Endothelial cell of umbilical vein (primary cell): ENCODE data around the gene MCL1. TPM values are rescaled to one million over a fixed set of nuclear protein-coding genes. Genes with fewer than 3 reads are reported as not detected.

ENCODE experiments used
- BruUV-seq: library from RNA; stranded (reverse); fragments of 400-500 nt; replicated peaks from 2 replicates; lab custom pipeline; 2021; lab: Mats Ljungman, UMichigan
- CTCF ChIA-PET: fragments of 300-600, 350-600 bp; sonication (Branson Sonifier 250); formaldehyde crosslinking; loops from one replicate; lab custom pipeline; 2021; ENCODE audit warnings: antibody characterized with exemption, inconsistent platforms; lab: Charles Lee
- POLR2A ChIA-PET: fragments of 300-600, 350-600 bp; sonication (Branson Sonifier 250); formaldehyde crosslinking; loops from one replicate; lab custom pipeline; 2021; ENCODE audit warnings: antibody characterized with exemption, inconsistent platforms; lab: Charles Lee
- DNase-seq: peaks from one replicate; pipeline ENCODE4 v3.0.0-alpha.2; 2011; ENCODE audit warnings: low read depth, low spot score
- FAIRE-seq: peaks from 2 replicates; lab custom pipeline; 2011; peaks lifted over from hg19 to GRCh38; lab: Jason Lieb, UNC
- H2AFZ ChIP-seq: 2 replicates; pipeline ENCODE4 v1.6.0; 2012; ENCODE audit warnings: low read depth, low read length, control low read depth, inconsistent platforms
- H3K27ac ChIP-seq: 2 replicates; pipeline ENCODE4 v1.5.1; 2011; ENCODE audit warnings: low read depth, mild to moderate bottlenecking, control low read depth, low read length, moderate library complexity; ENCODE audit not compliant: insufficient read depth
- H3K27me3 ChIP-seq, 2 experiments: 2 replicates each; pipeline versions ENCODE4 v1.6.0 to v1.6.1; 2011; ENCODE audit warnings: low read length in 2 of 2, mixed read lengths in 1 of 2; ENCODE audit not compliant: control insufficient read depth in 2 of 2, insufficient read depth in 2 of 2
- H3K36me3 ChIP-seq, 2 experiments: 2 replicates in 1 of 2; 3 replicates in 1 of 2; pipeline ENCODE4 v1.5.1; 2011; ENCODE audit warnings: low read length in 2 of 2, mild to moderate bottlenecking in 1 of 2, moderate library complexity in 1 of 2; ENCODE audit not compliant: control insufficient read depth in 2 of 2, insufficient read depth in 2 of 2; ENCODE audit errors: extremely low read depth in 1 of 2
- H3K4me1 ChIP-seq: 3 replicates; pipeline ENCODE4 v1.5.1; 2011; ENCODE audit warnings: mild to moderate bottlenecking, low read length; ENCODE audit not compliant: control insufficient read depth, insufficient read depth; ENCODE audit errors: extremely low read depth
- H3K4me2 ChIP-seq: 2 replicates; pipeline ENCODE4 v1.6.1; 2011; ENCODE audit warnings: low read length, control low read depth, mixed read lengths; ENCODE audit not compliant: insufficient read depth
- H3K4me3 ChIP-seq, 3 experiments: fragments of 200-600 bp in 1 of 3; sonication (generic), shearing (Covaris generic) in 1 of 3; replicated peaks in 1 of 3; 2 replicates each; pipeline ENCODE4 v1.5.1; 2011 to 2016; ENCODE audit warnings: control low read depth in 3 of 3, low read length in 3 of 3, mild to moderate bottlenecking in 2 of 3, inconsistent platforms in 1 of 3, low read depth in 1 of 3, moderate library complexity in 1 of 3; ENCODE audit not compliant: insufficient read depth in 1 of 3
- H3K79me2 ChIP-seq: 2 replicates; pipeline ENCODE4 v1.6.0; 2012; ENCODE audit warnings: low read length, inconsistent platforms; ENCODE audit not compliant: control insufficient read depth, insufficient read depth
- H3K9ac ChIP-seq: replicated peaks from 2 replicates; pipeline ENCODE3; 2011; ENCODE audit warnings: low read length, control low read depth; ENCODE audit not compliant: insufficient read depth; ENCODE audit errors: extremely low read depth
- H3K9me1 ChIP-seq: replicated peaks from 3 replicates; pipeline ENCODE4 v1.6.0; 2011; ENCODE audit warnings: mild to moderate bottlenecking, low read length; ENCODE audit not compliant: control insufficient read depth, insufficient read depth; ENCODE audit errors: extremely low read depth
- H3K9me3 ChIP-seq: replicated peaks from 2 replicates; pipeline ENCODE4 v1.5.1; 2012; ENCODE audit warnings: low read length, inconsistent platforms; ENCODE audit not compliant: control insufficient read depth, insufficient read depth
- H4K20me1 ChIP-seq: replicated peaks from 2 replicates; pipeline ENCODE3; 2011; ENCODE audit warnings: mild to moderate bottlenecking, low read length; ENCODE audit not compliant: control insufficient read depth, insufficient read depth; ENCODE audit errors: extremely low read depth
- CTCF ChIP-seq, 2 donors: IDR thresholded peaks; 1 replicate in 1 of 2; 2 replicates in 1 of 2; pipeline ENCODE4 v1.5.1; 2011; ENCODE audit warnings: low read length in 2 of 2, mild to moderate bottlenecking in 2 of 2, moderate library complexity in 2 of 2, control low read depth in 1 of 2, inconsistent platforms in 1 of 2, low read depth in 1 of 2; ENCODE audit not compliant: insufficient read depth in 1 of 2; ENCODE audit errors: extremely low read depth in 1 of 2
- EZH2 ChIP-seq: IDR thresholded peaks from 2 replicates; pipeline ENCODE4 v1.6.1; 2012; ENCODE audit warnings: borderline replicate concordance, low read depth, mild to moderate bottlenecking, moderate library complexity, low read length, inconsistent platforms; ENCODE audit not compliant: severe bottlenecking
- FOS ChIP-seq: IDR thresholded peaks from 2 replicates; pipeline ENCODE4 v1.6.1; 2011; ENCODE audit warnings: mild to moderate bottlenecking, low read length, moderate library complexity, borderline replicate concordance; ENCODE audit not compliant: insufficient read depth
- GATA2 ChIP-seq: IDR thresholded peaks from 2 replicates; pipeline ENCODE4 v1.7.0; 2011; ENCODE audit warnings: low read depth, mild to moderate bottlenecking, moderate library complexity, mixed read lengths, low read length; ENCODE audit not compliant: insufficient read length, insufficient read depth
- JUN ChIP-seq: IDR thresholded peaks from 2 replicates; pipeline ENCODE4 v1.6.1; 2011; ENCODE audit warnings: borderline replicate concordance, low read depth; ENCODE audit not compliant: insufficient read length, insufficient read depth
- MAX ChIP-seq: IDR thresholded peaks from 2 replicates; pipeline ENCODE4 v1.6.1; 2011; ENCODE audit not compliant: insufficient read depth, insufficient read length
- MYC ChIP-seq: IDR thresholded peaks from one replicate; pipeline ENCODE4 v1.6.1; 2011; ENCODE audit warnings: mild to moderate bottlenecking, low read depth, low read length
- POLR2A ChIP-seq: IDR thresholded peaks from 2 replicates; pipeline ENCODE4 v1.6.1; 2012; ENCODE audit warnings: low read depth, mild to moderate bottlenecking, control low read depth, low read length
- POLR2AphosphoS5 ChIP-seq: IDR thresholded peaks from 2 replicates; pipeline ENCODE4 v1.6.1; 2012; ENCODE audit warnings: low read depth, mild to moderate bottlenecking, control low read depth, low read length, moderate library complexity; ENCODE audit not compliant: insufficient read depth
- dilution Hi-C: fragments of 300-500 bp; cut with MboI; formaldehyde crosslinking; loops from one replicate; pipeline ENCODE4 v1.15.0; 2019; ENCODE audit warnings: low sequenced_read_pairs; ENCODE audit not compliant: extremely low pct_ligation_motif_present
- intact Hi-C: fragments of 100-400 bp; cut with micrococcal nuclease; formaldehyde crosslinking; loops from one replicate; pipeline ENCODE4 v1.10.0; 2022
- polyA plus RNA-seq, 4 experiments: library from polyadenylated mRNA; depleted of rRNA in 3 of 4; stranded (reverse) in 3 of 4; unstranded in 1 of 4; fragments of >200 nt; gene quantifications; 2 replicates each; pipeline versions ENCODE4 v1.2.1 to v1.2.3, GENCODE V29; 2011 to 2012; ENCODE audit warnings: missing spikeins in 1 of 4
- total RNA-seq: library from RNA; stranded (reverse); gene quantifications from 2 replicates; pipeline ENCODE4 v1.2.3, GENCODE V29; 2021

The MCL1 gene
- total and polyA plus RNA-seq, 2 donors (not counting 3 experiments of a cell fraction or from before 2014, with no cell fraction given) = 87.3 to 186 TPM

- Histone ChIP-seq H3K79me2 (no peaks in the 10 kb centered on the region), H3K4me3 (no peak overlapping the region), H3K27me3 (peaks cover 2 to 3% of the 10 kb centered on the region in 2 experiments), H3K27ac (no peak overlapping the region), H3K4me2 (no peak overlapping the region), H3K9ac (no peak overlapping the region), H3K9me3 (no peaks in the 10 kb centered on the region), H3K9me1 (no peaks in the 10 kb centered on the region), H3K36me3 (no peaks in the 10 kb centered on the region), H3K4me1 (peaks cover 4% of the 10 kb centered on the region), H2AFZ (no peak overlapping the region), H4K20me1 (no peaks in the 10 kb centered on the region)
- TF ChIP-seq MYC = no peak
- no peak for TF ChIP-seq GATA2
- TF ChIP-seq CTCF (IDR thresholded peaks at IDR 0.05; ENCODE audit: extremely low read depth in 1 of 2, insufficient read depth in 1 of 2, low read depth in 1 of 2, low read length in 2 of 2) = no peak
- no peak for TF ChIP-seq POLR2AphosphoS5
- TF ChIP-seq MAX = no peak
- TF ChIP-seq FOS = no peak
- TF ChIP-seq EZH2 = no peak
- no peak for TF ChIP-seq POLR2A
- TF ChIP-seq JUN = no peak
- intact Hi-C loops (no loop called here), dilution Hi-C loops (no loop called here)
- ChIA-PET POLR2A (no interaction called here), CTCF (interaction anchor here (0.8 to 6.7 kb wide), 4 partner anchors 11 to 16 kb away, joined by 3 to 55 read pairs (median 3); no protein-coding TSS in a partner anchor)
- DNase-seq (no peak), FAIRE-seq (no peak)
- no TSS peak for BruUV-seq
Observed at GRCh38 chr1:150543500-150544143, 35.8 kb downstream of the MCL1 start.
